ENCODE measurements around the gene PUDP.
"Not testable (repeated sequence)": the region's sequence is repeated elsewhere in the genome, so short reads cannot be mapped to it uniquely, and the experiment has no call there.

The PUDP gene

GRCh38 chrX:7147978-7148854 lies at the start of gene PUDP:
Gene PUDP, minus strand, starts transcription at chrX:7148153. Its CDS starts 40 bp downstream, at chrX:7148113.
- ATAC-seq (replicated peaks; ENCODE audit: extremely low read depth, poor library complexity, severe bottlenecking): peak; percentile 81
- DNase-seq (ENCODE audit: low spot score in 2 of 2): peak; percentile 70 to 71
- peak within 1 kb of the TSS; percentile 81 for H3K4me3 Mint-ChIP-seq
- no peaks in the 10 kb centered on the region for H3K27me3 Mint-ChIP-seq
- peaks cover 11% of the 10 kb centered on the region for H3K4me1 Mint-ChIP-seq
- peak within 1 kb of the TSS; percentile 83 for H3K27ac Mint-ChIP-seq (ENCODE audit: low read depth)
- H3K36me3 Mint-ChIP-seq (ENCODE audit: insufficient read depth): peaks cover 21% of the 10 kb centered on the region
- H3K9me3 Mint-ChIP-seq: no peaks in the 10 kb centered on the region

DNA sequence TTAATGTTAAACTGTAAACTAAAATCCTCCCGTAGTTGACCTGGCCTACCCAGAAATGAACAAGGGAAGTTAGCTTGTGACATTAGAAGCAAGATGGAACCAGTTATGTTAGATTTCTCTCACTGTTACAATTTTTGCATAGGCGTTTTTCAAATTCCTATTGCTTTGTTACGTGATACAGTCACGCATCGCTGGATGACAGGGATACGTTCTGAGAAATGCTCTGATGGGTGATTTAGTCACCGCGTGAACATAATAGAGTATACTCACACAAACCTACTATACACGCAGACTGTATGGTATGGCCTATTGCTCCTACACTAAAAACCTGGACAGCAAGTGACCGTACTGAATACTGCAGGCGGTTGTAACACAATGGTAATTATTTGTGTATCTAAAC lies 46.7 kb upstream of the PUDP start:
- Mint-ChIP-seq H3K4me1 (no peaks in the 10 kb centered on the region), H3K27me3 (no peaks in the 10 kb centered on the region), H3K36me3 (ENCODE audit: insufficient read depth) (no peaks in the 10 kb centered on the region), H3K9me3 (no peaks in the 10 kb centered on the region), H3K27ac (ENCODE audit: low read depth) (no peak overlapping the region), H3K4me3 (no peak overlapping the region)
- no peak for ATAC-seq (replicated peaks; ENCODE audit: extremely low read depth, poor library complexity, severe bottlenecking)
- DNase-seq (ENCODE audit: low spot score in 2 of 2): no peak

DNA sequence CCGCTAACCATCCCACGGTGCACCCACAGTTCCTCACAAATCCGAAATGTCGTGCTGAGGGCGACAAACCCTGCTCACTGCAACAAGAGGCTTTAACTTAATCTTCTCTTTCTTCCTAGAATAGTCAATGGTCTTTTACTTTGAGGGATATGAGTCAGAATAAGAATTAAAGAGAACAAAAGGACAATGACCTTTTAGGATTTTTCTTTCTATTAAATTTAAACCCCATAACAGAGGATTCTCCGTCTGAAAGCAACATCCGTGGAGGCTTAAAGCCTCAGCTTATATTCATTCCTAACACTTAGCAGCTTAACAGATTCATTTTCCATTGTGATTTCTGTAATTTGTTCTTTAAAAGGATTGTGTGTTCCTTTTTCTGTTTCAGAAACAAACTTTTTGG lies 44.9 kb upstream of the PUDP start:
- H3K4me3 Mint-ChIP-seq: no peak overlapping the region
- no peaks in the 10 kb centered on the region for H3K36me3 Mint-ChIP-seq (ENCODE audit: insufficient read depth)
- DNase-seq (ENCODE audit: low spot score in 2 of 2) (no peak), ATAC-seq (replicated peaks; ENCODE audit: extremely low read depth, poor library complexity, severe bottlenecking) (no peak)
- H3K4me1 Mint-ChIP-seq: no peaks in the 10 kb centered on the region
- H3K9me3 Mint-ChIP-seq: no peaks in the 10 kb centered on the region
- no peaks in the 10 kb centered on the region for H3K27me3 Mint-ChIP-seq
- H3K27ac Mint-ChIP-seq (ENCODE audit: low read depth): no peak overlapping the region

DNA sequence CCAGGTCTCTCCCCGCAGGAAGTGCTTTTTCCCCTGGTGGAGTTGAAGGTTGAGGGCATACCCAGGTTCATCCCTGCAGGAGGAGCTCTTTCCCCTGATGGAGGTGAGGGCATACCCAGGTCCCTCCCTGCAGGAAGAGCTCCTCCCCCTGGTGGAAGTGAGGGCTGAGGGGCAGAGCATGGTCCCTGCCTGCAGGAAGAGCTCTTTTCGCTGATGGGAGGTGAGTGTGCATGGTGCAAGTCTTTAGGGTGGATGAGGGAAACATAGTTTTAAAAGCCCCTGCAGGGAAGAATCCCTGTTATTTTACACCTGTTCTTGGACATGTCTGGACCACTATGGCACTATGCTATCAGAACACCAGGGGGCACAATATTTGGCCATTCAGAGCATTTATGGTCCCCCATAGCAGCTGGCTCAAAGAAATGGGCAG lies 43.7 kb upstream of the PUDP start:
- H3K27me3 Mint-ChIP-seq: no peaks in the 10 kb centered on the region
- ATAC-seq (replicated peaks; ENCODE audit: extremely low read depth, poor library complexity, severe bottlenecking) (no peak), DNase-seq (ENCODE audit: low spot score in 2 of 2) (no peak)
- H3K4me3 Mint-ChIP-seq: no peak overlapping the region
- H3K36me3 Mint-ChIP-seq (ENCODE audit: insufficient read depth): no peaks in the 10 kb centered on the region
- H3K4me1 Mint-ChIP-seq: no peaks in the 10 kb centered on the region
- no peaks in the 10 kb centered on the region for H3K9me3 Mint-ChIP-seq
- H3K27ac Mint-ChIP-seq (ENCODE audit: low read depth): no peak overlapping the region

GRCh38 chrX:7190157-7190556 lies 42.2 kb upstream of the PUDP start:
- ATAC-seq (replicated peaks; ENCODE audit: extremely low read depth, poor library complexity, severe bottlenecking) (no peak), DNase-seq (ENCODE audit: low spot score in 2 of 2) (no peak)
- Mint-ChIP-seq H3K27me3 (no peaks in the 10 kb centered on the region), H3K36me3 (ENCODE audit: insufficient read depth) (no peaks in the 10 kb centered on the region), H3K9me3 (no peaks in the 10 kb centered on the region), H3K4me1 (no peaks in the 10 kb centered on the region), H3K27ac (ENCODE audit: low read depth) (no peak overlapping the region), H3K4me3 (no peak overlapping the region)

GRCh38 chrX:7188672-7189071 lies 40.7 kb upstream of the PUDP start:
- H3K4me3 Mint-ChIP-seq: no peak overlapping the region

DNA sequence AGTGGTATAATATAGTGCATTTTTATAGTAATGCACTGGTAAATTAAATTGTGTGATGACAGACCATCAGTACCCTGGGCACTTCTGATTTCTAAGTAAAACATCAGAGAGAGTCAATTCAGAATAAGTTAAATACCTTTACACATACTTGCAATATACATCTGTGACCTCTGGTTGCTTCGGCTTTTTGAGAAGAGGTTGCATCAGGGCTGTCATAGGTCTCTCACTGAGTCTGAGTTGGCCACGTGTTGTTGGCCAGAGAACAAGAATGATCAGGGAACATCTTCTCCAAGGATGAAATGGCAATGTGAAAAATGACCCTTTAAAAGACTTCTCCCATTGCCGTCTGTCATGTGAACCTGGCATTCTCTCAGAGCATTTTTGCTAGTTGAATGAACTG lies 36.9 kb upstream of the PUDP start:
- H3K27me3 Mint-ChIP-seq: no peaks in the 10 kb centered on the region
- ATAC-seq (replicated peaks; ENCODE audit: extremely low read depth, poor library complexity, severe bottlenecking) (no peak), DNase-seq (ENCODE audit: low spot score in 2 of 2) (no peak)
- no peaks in the 10 kb centered on the region for H3K9me3 Mint-ChIP-seq
- H3K36me3 Mint-ChIP-seq (ENCODE audit: insufficient read depth): no peaks in the 10 kb centered on the region
- H3K4me3 Mint-ChIP-seq: no peak overlapping the region
- H3K27ac Mint-ChIP-seq (ENCODE audit: low read depth): no peak overlapping the region
- H3K4me1 Mint-ChIP-seq: no peaks in the 10 kb centered on the region

More at GRCh38 chrX:7188672-7189071, 40.7 kb upstream of the PUDP start:
- Mint-ChIP-seq H3K27ac (ENCODE audit: low read depth) (no peak overlapping the region), H3K4me1 (no peaks in the 10 kb centered on the region), H3K27me3 (no peaks in the 10 kb centered on the region), H3K36me3 (ENCODE audit: insufficient read depth) (no peaks in the 10 kb centered on the region), H3K9me3 (no peaks in the 10 kb centered on the region)
- ATAC-seq (replicated peaks; ENCODE audit: extremely low read depth, poor library complexity, severe bottlenecking): no peak
- no peak for DNase-seq (ENCODE audit: low spot score in 2 of 2)

DNA sequence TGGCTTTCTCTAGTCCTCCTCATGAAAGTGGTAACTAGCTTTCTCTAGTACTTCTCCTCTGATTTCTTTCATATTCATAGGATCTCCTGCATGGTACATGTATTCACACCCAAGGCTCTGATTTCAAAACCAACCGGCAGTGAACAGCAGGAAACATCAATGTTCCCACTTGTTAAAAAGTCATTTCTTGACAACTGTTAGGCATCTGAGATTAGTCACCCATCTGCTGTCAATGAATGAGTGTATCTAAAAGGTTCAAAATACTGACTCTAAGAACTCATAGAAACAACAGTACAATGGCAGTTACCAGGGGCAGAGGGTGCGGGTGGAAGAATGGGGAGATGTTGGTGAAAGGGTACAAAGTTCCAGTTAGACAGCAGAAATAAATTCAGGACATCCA lies 31.5 kb upstream of the PUDP start:
- Mint-ChIP-seq H3K27me3 (no peaks in the 10 kb centered on the region), H3K9me3 (no peaks in the 10 kb centered on the region), H3K36me3 (ENCODE audit: insufficient read depth) (no peaks in the 10 kb centered on the region), H3K4me1 (no peaks in the 10 kb centered on the region), H3K27ac (ENCODE audit: low read depth) (no peak overlapping the region), H3K4me3 (no peak overlapping the region)
- no peak for ATAC-seq (replicated peaks; ENCODE audit: extremely low read depth, poor library complexity, severe bottlenecking)
- no peak for DNase-seq (ENCODE audit: low spot score in 2 of 2)

GRCh38 chrX:7178859-7179258 lies 30.9 kb upstream of the PUDP start:
- H3K27me3 Mint-ChIP-seq; DNase-seq (ENCODE audit: low spot score in 2 of 2); H3K4me1 Mint-ChIP-seq; H3K4me3 Mint-ChIP-seq; H3K36me3 Mint-ChIP-seq (ENCODE audit: insufficient read depth); ATAC-seq (replicated peaks; ENCODE audit: extremely low read depth, poor library complexity, severe bottlenecking); H3K27ac Mint-ChIP-seq (ENCODE audit: low read depth); H3K9me3 Mint-ChIP-seq: not testable (repeated sequence)

DNA sequence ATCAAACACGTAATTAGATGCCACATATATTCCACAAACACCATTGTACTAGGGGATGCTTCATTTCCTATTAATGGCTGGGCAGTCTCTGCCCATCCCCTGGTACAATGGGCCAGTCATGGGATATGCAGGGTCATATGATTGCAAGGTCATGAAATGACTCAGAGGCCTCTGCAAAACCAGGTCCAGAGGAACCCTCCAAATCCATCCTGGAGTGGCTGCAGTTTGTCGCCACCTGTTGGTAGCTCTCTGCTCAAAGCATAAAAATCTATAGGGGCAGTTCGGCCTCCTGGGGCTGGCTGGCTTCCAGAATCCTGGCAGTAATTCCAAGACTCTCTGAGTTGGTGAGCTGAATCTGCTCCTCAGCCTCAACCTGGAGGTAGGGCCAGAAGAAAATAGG lies 22.9 kb upstream of the PUDP start:
- Mint-ChIP-seq H3K9me3 (no peaks in the 10 kb centered on the region), H3K4me1 (no peaks in the 10 kb centered on the region), H3K27me3 (no peaks in the 10 kb centered on the region), H3K36me3 (ENCODE audit: insufficient read depth) (no peaks in the 10 kb centered on the region), H3K4me3 (no peak overlapping the region), H3K27ac (ENCODE audit: low read depth) (no peak overlapping the region)
- ATAC-seq (replicated peaks; ENCODE audit: extremely low read depth, poor library complexity, severe bottlenecking) (no peak), DNase-seq (ENCODE audit: low spot score in 2 of 2) (no peak)

DNA sequence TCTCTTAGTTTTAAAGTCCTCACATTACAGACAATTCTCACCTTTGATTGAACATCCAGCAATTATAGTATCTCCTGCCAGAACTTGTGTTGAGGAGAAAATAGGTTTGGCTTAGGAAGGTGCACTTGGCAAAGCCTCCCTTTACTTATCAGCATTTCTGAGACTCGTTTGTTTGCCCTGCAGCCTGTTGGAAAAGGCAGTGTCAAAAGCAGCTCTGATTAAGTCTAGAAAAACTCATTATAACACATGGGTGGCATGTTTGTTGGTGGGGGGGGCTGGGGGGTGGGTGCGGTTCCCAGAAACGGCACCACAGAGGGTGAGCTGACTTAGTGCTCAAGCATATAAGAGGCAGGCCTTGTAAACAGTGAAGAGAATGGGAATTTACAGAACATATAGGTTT lies 21.7 kb upstream of the PUDP start:
- Mint-ChIP-seq H3K27ac (ENCODE audit: low read depth) (no peak overlapping the region), H3K9me3 (no peaks in the 10 kb centered on the region), H3K27me3 (no peaks in the 10 kb centered on the region), H3K4me3 (no peak overlapping the region), H3K4me1 (no peaks in the 10 kb centered on the region), H3K36me3 (ENCODE audit: insufficient read depth) (no peaks in the 10 kb centered on the region)
- ATAC-seq (replicated peaks; ENCODE audit: extremely low read depth, poor library complexity, severe bottlenecking) (no peak), DNase-seq (ENCODE audit: low spot score in 2 of 2) (no peak)

GRCh38 chrX:7168371-7168770 lies 20.4 kb upstream of the PUDP start:
- Mint-ChIP-seq H3K4me1 (no peaks in the 10 kb centered on the region), H3K27ac (ENCODE audit: low read depth) (no peak overlapping the region), H3K4me3 (no peak overlapping the region), H3K27me3 (no peaks in the 10 kb centered on the region), H3K36me3 (ENCODE audit: insufficient read depth) (no peaks in the 10 kb centered on the region), H3K9me3 (no peaks in the 10 kb centered on the region)
- ATAC-seq (replicated peaks; ENCODE audit: extremely low read depth, poor library complexity, severe bottlenecking) (no peak), DNase-seq (ENCODE audit: low spot score in 2 of 2) (no peak)

GRCh38 chrX:7164174-7164573 lies 16.2 kb upstream of the PUDP start:
- Mint-ChIP-seq H3K27me3 (no peaks in the 10 kb centered on the region), H3K36me3 (ENCODE audit: insufficient read depth) (no peaks in the 10 kb centered on the region), H3K9me3 (no peaks in the 10 kb centered on the region), H3K4me3 (no peak overlapping the region), H3K4me1 (no peaks in the 10 kb centered on the region), H3K27ac (ENCODE audit: low read depth) (no peak overlapping the region)
- DNase-seq (ENCODE audit: low spot score in 2 of 2) (no peak), ATAC-seq (replicated peaks; ENCODE audit: extremely low read depth, poor library complexity, severe bottlenecking) (no peak)

Measured in central memory CD8-positive, alpha-beta T cell (primary cell).